CD4-positive, alpha-beta memory T cell (primary cell): Measurements from ENCODE around the gene CTSH. TPM values are rescaled to one million over a fixed set of nuclear protein-coding genes. Genes with fewer than 3 reads are reported as not detected.

ENCODE experiments used
- CTCF ChIA-PET: fragments of 350-600 bp; sonication (Branson Sonifier 250); formaldehyde crosslinking; loops from one replicate; lab custom pipeline; 2021; ENCODE audit warnings: inconsistent platforms; ENCODE audit not compliant: partially characterized antibody; lab: Charles Lee
- POLR2A ChIA-PET: fragments of 350-600 bp; sonication (Branson Sonifier 250); formaldehyde crosslinking; loops from one replicate; lab custom pipeline; 2021; ENCODE audit not compliant: partially characterized antibody; lab: Charles Lee
- DNase-seq, 5 donors: peaks; one replicate each; pipeline versions ENCODE4 v3.0.0 to v3.0.0-alpha.2; 2020 to 2022; ENCODE audit warnings: mixed read lengths in 1 of 5
- H3K27ac ChIP-seq: one replicate; pipeline ENCODE4 v1.7.0; 2013; ENCODE audit warnings: low read depth, low read length
- H3K27me3 ChIP-seq: 2 replicates; pipeline ENCODE4 v1.7.0; 2013; ENCODE audit warnings: mild to moderate bottlenecking, low read length, moderate library complexity; ENCODE audit not compliant: insufficient read depth
- H3K36me3 ChIP-seq: 2 replicates; pipeline ENCODE4 v1.7.0; 2013; ENCODE audit warnings: mild to moderate bottlenecking, low read length, moderate library complexity; ENCODE audit not compliant: insufficient read depth
- H3K4me1 ChIP-seq: 2 replicates; pipeline ENCODE4 v1.7.0; 2013; ENCODE audit warnings: mild to moderate bottlenecking, low read length, moderate library complexity; ENCODE audit not compliant: insufficient read depth
- H3K4me3 ChIP-seq, 2 donors: one replicate each; pipeline ENCODE4 v1.7.0; 2013; ENCODE audit warnings: low read length in 2 of 2, mild to moderate bottlenecking in 1 of 2
- H3K9me3 ChIP-seq, 2 donors: one replicate each; pipeline ENCODE4 v1.7.0; 2013; ENCODE audit warnings: low read length in 2 of 2, control low read depth in 1 of 2; ENCODE audit not compliant: control insufficient read depth in 1 of 2
- H3K27ac Mint-ChIP-seq, 7 donors: one replicate each; pipeline ENCODE4 v1.8.0; 2020 to 2021; ENCODE audit warnings: mixed read lengths in 7 of 7, mild to moderate bottlenecking in 6 of 7, inconsistent platforms in 3 of 7, moderate library complexity in 3 of 7
- H3K27me3 Mint-ChIP-seq, 2 donors: one replicate each; pipeline ENCODE4 v1.8.0; 2020 to 2021; ENCODE audit warnings: mixed read lengths in 2 of 2
- H3K36me3 Mint-ChIP-seq, 2 donors: one replicate each; pipeline ENCODE4 v1.8.0; 2020 to 2021; ENCODE audit warnings: mixed read lengths in 2 of 2, inconsistent platforms in 1 of 2, mild to moderate bottlenecking in 1 of 2
- H3K4me1 Mint-ChIP-seq, 4 donors: one replicate each; pipeline ENCODE4 v1.8.0; 2020 to 2021; ENCODE audit warnings: mixed read lengths in 4 of 4, mild to moderate bottlenecking in 1 of 4
- H3K4me3 Mint-ChIP-seq, 8 donors: one replicate each; pipeline ENCODE4 v1.8.0; 2020 to 2021; ENCODE audit warnings: mixed read lengths in 8 of 8, mild to moderate bottlenecking in 7 of 8, moderate library complexity in 6 of 8, inconsistent platforms in 3 of 8
- H3K9me3 Mint-ChIP-seq, 8 donors: one replicate each; pipeline ENCODE4 v1.8.0; 2020 to 2021; ENCODE audit warnings: mixed read lengths in 8 of 8, mild to moderate bottlenecking in 5 of 8, inconsistent platforms in 3 of 8, moderate library complexity in 1 of 8
- intact Hi-C: fragments of 100-400 bp; cut with micrococcal nuclease; formaldehyde crosslinking; loops from one replicate; pipeline ENCODE4 v1.15.1; 2023
- polyA plus RNA-seq, 2 donors: library from polyadenylated mRNA; unstranded; fragments of 300-500 nt; fragmentation: Illumina TruSeq; gene quantifications; one replicate each; pipeline ENCODE4 v1.2.3, GENCODE V29; 2021
- total RNA-seq, 2 experiments: library from RNA; stranded (reverse); gene quantifications; one replicate each; pipeline ENCODE4 v1.2.3, GENCODE V29; 2021

CTSH gene
- total and polyA plus RNA-seq, 4 experiments from 2014 or later: 32.8 to 152 (median 92.8) TPM

DNA sequence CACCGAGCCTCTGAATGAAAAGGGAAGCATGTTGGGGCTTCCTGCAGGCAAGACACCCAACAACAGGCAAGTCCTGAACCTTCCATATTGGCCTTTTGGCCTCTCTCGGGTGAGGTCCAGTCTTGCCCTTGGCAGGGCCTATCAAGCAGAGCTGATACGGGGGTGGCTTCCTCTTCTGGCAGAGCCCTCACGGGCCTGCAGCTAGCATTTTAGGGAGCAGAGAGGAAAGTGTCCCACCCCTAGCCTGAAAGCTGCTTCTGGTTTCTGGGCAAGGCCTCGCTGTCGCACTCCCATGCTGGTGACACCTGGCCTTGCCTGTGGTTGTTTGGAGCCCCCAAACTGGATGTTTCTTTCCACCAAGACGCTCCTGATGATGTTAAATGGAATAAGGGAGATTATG lies 31.8 kb upstream of the CTSH start:
- ChIA-PET POLR2A (no interaction called here), CTCF (no interaction called here)
- Mint-ChIP-seq H3K4me3 (no peak overlapping the region), H3K9me3 (no peaks in the 10 kb centered on the region), H3K27ac (peak overlapping the region in 1 of 7 donors; percentile 52), H3K27me3 (no peaks in the 10 kb centered on the region), H3K4me1 (peaks cover 0 to 7% (median 5%) of the 10 kb centered on the region in 4 donors), H3K36me3 (no peaks in the 10 kb centered on the region)
- no peaks in the 10 kb centered on the region for H3K36me3 ChIP-seq
- peaks cover 3% of the 10 kb centered on the region for H3K4me1 ChIP-seq
- DNase-seq: no peak
- H3K27ac ChIP-seq: no peak overlapping the region
- no peak overlapping the region for H3K4me3 ChIP-seq
- no peaks in the 10 kb centered on the region for H3K9me3 ChIP-seq
- no peaks in the 10 kb centered on the region for H3K27me3 ChIP-seq
- intact Hi-C loops: no loop called here

DNA sequence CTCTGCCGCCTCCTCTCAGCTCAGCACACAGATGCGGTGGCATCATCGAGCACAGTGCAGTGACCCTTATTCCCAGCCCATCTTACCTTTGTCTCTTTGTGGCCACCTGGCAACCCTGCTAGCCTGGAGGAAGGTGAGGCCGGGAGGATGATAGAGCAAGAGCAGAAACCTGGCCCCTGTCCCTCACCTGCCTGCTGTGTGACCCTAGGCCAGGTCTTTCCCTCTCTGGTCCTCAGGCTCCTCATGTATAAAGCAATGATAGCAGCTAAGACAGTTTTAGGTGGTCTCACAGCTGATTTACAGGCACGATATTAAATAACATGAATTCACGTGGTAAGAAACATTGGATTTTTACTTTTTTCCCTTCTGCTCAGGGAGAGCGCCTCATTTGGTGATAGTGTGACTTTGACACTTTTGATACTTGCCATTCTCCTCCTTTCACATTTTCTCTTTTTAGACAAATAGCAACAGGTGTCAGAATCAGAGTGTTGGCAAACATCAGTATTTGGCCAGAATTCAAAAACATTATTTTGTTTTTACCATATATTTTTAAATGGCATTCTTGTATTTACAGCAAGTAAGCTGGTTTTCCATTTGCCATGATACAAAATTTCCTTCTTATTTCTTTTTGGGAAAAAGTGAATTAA lies 29.5 kb upstream of the CTSH start:
- CTCF ChIA-PET: no interaction called here
- intact Hi-C loops: no loop called here
- H3K4me1 ChIP-seq: peaks cover 3% of the 10 kb centered on the region
- Mint-ChIP-seq H3K27ac (no peak overlapping the region), H3K4me1 (peaks cover 0 to 7% (median 5%) of the 10 kb centered on the region in 4 donors), H3K27me3 (no peaks in the 10 kb centered on the region), H3K4me3 (no peak overlapping the region), H3K36me3 (no peaks in the 10 kb centered on the region), H3K9me3 (no peaks in the 10 kb centered on the region)
- no peak overlapping the region for H3K27ac ChIP-seq
- no peak for DNase-seq
- H3K27me3 ChIP-seq: no peaks in the 10 kb centered on the region
- no peak overlapping the region for H3K4me3 ChIP-seq
- no peaks in the 10 kb centered on the region for H3K36me3 ChIP-seq
- no peaks in the 10 kb centered on the region for H3K9me3 ChIP-seq
- POLR2A ChIA-PET: no interaction called here

GRCh38 chr15:78969687-78970349 lies 25.0 kb upstream of the CTSH start:
- intact Hi-C loops: no loop called here
- Histone ChIP-seq H3K9me3 (no peaks in the 10 kb centered on the region), H3K27ac (no peak overlapping the region), H3K4me3 (no peak overlapping the region), H3K27me3 (no peaks in the 10 kb centered on the region), H3K4me1 (no peaks in the 10 kb centered on the region), H3K36me3 (no peaks in the 10 kb centered on the region)
- no peak overlapping the region for H3K4me3 Mint-ChIP-seq
- H3K27ac Mint-ChIP-seq: no peak overlapping the region
- DNase-seq: no peak
- H3K36me3 Mint-ChIP-seq: no peaks in the 10 kb centered on the region
- H3K27me3 Mint-ChIP-seq: no peaks in the 10 kb centered on the region
- CTCF ChIA-PET: no interaction called here
- POLR2A ChIA-PET: no interaction called here
- H3K4me1 Mint-ChIP-seq: no peaks in the 10 kb centered on the region
- no peaks in the 10 kb centered on the region for H3K9me3 Mint-ChIP-seq

DNA sequence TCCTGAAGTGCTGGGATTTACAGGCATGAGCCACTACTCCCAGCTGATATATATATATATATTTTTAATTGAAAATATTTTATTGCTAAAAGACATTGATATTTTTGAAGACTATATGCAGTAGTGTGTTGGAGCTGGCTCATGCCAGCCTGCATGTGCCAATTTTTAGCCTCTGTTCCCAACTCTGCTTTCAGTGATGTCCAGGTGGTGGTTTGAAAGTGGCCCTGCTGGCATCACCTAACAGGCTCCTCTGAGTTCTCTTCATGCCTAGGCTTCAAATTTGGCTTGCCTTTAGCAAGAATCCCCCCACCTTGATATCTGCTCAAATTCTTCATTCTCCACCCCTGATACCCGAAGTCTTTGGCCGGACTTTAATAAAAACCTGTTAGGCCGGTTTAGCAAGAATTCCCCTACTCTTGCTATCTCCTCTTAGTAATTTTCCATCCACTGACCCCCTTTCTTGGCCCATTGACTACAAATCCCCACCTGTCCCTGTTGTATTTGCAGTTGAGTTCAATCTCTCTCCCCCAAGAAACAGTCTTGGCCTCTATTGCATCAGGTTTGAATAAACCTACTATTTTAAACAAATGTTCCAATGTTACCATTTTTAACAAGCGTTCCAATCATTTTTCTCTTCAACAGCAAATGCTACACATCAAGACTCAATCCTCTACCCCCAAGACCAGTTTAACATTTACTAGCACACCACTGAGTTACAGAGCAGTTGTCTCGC lies 23.9 kb upstream of the CTSH start:
- Histone ChIP-seq H3K9me3 (no peaks in the 10 kb centered on the region), H3K4me1 (no peaks in the 10 kb centered on the region), H3K4me3 (no peak overlapping the region), H3K27me3 (no peaks in the 10 kb centered on the region), H3K36me3 (no peaks in the 10 kb centered on the region), H3K27ac (no peak overlapping the region)
- DNase-seq: no peak
- Mint-ChIP-seq H3K9me3 (no peaks in the 10 kb centered on the region), H3K27ac (no peak overlapping the region), H3K4me3 (no peak overlapping the region), H3K36me3 (no peaks in the 10 kb centered on the region), H3K4me1 (no peaks in the 10 kb centered on the region), H3K27me3 (no peaks in the 10 kb centered on the region)
- POLR2A ChIA-PET: no interaction called here
- intact Hi-C loops: no loop called here
- CTCF ChIA-PET: interaction anchor here (1.2 kb wide), 1 partner anchor 10 kb away, joined by 9 read pairs; no protein-coding TSS in a partner anchor

DNA sequence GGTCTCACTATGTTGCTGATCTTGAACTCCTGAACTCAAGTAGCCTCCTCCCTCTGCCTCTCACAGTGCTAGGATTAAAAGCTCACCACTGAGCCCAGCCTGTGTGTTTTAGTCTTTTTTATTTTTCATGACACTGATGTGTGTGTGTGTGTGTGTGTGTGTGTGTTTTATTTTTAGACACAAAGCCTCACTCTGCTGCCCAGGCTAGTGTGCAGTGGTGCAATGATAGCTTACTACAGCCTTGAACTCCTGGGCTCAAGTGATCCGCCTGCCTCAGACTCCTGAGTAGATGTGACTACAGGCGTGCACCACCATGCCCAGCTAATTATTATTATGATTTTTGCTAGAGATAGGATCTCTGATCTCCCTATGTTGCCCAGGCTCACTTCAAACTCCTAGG lies 23.3 kb upstream of the CTSH start:
- no peak overlapping the region for H3K27ac Mint-ChIP-seq
- no peaks in the 10 kb centered on the region for H3K9me3 Mint-ChIP-seq
- no peaks in the 10 kb centered on the region for H3K4me1 ChIP-seq
- H3K27me3 ChIP-seq: no peaks in the 10 kb centered on the region
- no peak for DNase-seq
- no peak overlapping the region for H3K4me3 Mint-ChIP-seq
- intact Hi-C loops: no loop called here
- H3K4me1 Mint-ChIP-seq: no peaks in the 10 kb centered on the region
- CTCF ChIA-PET: interaction anchor here (1.2 kb wide), 1 partner anchor 11 kb away, joined by 9 read pairs; no protein-coding TSS in a partner anchor
- H3K4me3 ChIP-seq: no peak overlapping the region
- H3K36me3 Mint-ChIP-seq: no peaks in the 10 kb centered on the region
- H3K36me3 ChIP-seq: no peaks in the 10 kb centered on the region
- no peaks in the 10 kb centered on the region for H3K9me3 ChIP-seq
- no peak overlapping the region for H3K27ac ChIP-seq
- POLR2A ChIA-PET: no interaction called here
- H3K27me3 Mint-ChIP-seq: no peaks in the 10 kb centered on the region

DNA sequence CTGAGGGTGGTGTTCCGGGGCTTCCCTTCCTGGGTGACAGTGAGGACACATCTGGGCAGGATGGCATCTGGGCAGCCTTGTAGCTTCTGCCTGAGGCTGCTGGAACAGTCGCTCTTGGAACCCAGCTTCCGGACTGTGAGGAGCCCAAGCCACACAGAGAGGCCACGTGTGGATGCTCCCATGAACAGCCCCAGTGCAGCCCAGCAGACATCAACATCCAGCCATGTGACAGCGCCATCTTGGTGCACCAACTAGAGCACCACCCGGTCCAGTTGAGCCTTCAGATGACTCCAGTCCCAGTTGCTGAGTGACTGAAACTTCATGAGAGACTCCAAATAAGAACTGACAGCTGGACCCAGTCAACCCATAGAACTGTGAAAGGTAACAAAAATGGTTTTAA lies 15.5 kb upstream of the CTSH start:
- Mint-ChIP-seq H3K36me3 (no peaks in the 10 kb centered on the region), H3K4me3 (no peak overlapping the region), H3K27ac (no peak overlapping the region), H3K27me3 (peaks cover 0 to 2% of the 10 kb centered on the region in 2 donors), H3K9me3 (no peaks in the 10 kb centered on the region), H3K4me1 (no peaks in the 10 kb centered on the region)
- DNase-seq: no peak
- POLR2A ChIA-PET: no interaction called here
- intact Hi-C loops: no loop called here
- CTCF ChIA-PET: no interaction called here
- H3K27me3 ChIP-seq: no peaks in the 10 kb centered on the region
- H3K36me3 ChIP-seq: no peaks in the 10 kb centered on the region
- no peaks in the 10 kb centered on the region for H3K4me1 ChIP-seq
- no peak overlapping the region for H3K27ac ChIP-seq
- no peaks in the 10 kb centered on the region for H3K9me3 ChIP-seq
- no peak overlapping the region for H3K4me3 ChIP-seq

- H3K36me3 Mint-ChIP-seq: no peaks in the 10 kb centered on the region
Measured at GRCh38 chr15:78959360-78959759, 14.5 kb upstream of the CTSH start.

More at GRCh38 chr15:78959360-78959759, 14.5 kb upstream of the CTSH start:
- Histone ChIP-seq H3K4me3 (no peak overlapping the region), H3K9me3 (no peaks in the 10 kb centered on the region), H3K27me3 (no peaks in the 10 kb centered on the region), H3K36me3 (no peaks in the 10 kb centered on the region), H3K4me1 (no peaks in the 10 kb centered on the region), H3K27ac (no peak overlapping the region)
- no peak overlapping the region for H3K27ac Mint-ChIP-seq
- DNase-seq: no peak
- no peak overlapping the region for H3K4me3 Mint-ChIP-seq
- H3K4me1 Mint-ChIP-seq: no peaks in the 10 kb centered on the region
- ChIA-PET POLR2A (no interaction called here), CTCF (no interaction called here)
- peaks cover 2% of the 10 kb centered on the region in 2 donors for H3K27me3 Mint-ChIP-seq
- intact Hi-C loops: no loop called here
- H3K9me3 Mint-ChIP-seq: no peaks in the 10 kb centered on the region
